K562 (cell line): ENCODE data around the gene RAB24. TPM values are rescaled to one million over a fixed set of nuclear protein-coding genes. Genes with fewer than 3 reads are reported as not detected.

Source experiments
- ETV1 ChIP-seq: fragments of 450-650 bp; conservative IDR thresholded peaks from 2 replicates; pipeline ENCODE4 v1.6.1; 2016; ENCODE audit warnings: missing genetic modification characterization, control low read depth, low read depth, missing compliant biosample characterization
- FOXK2 ChIP-seq, 2 experiments: fragments of 450-650 bp; IDR thresholded peaks in 1 of 2; conservative IDR thresholded peaks in 1 of 2; 2 replicates each; pipeline ENCODE4 v1.6.1; 2016; ENCODE audit warnings: low read depth in 2 of 2, mild to moderate bottlenecking in 1 of 2
- HNRNPLL ChIP-seq: fragments of 200-400 bp; formaldehyde crosslinking; IDR thresholded peaks from 2 replicates; pipeline ENCODE4 v1.6.1; 2017; ENCODE audit warnings: low read length, low read depth, mild to moderate bottlenecking; ENCODE audit not compliant: poor library complexity, severe bottlenecking
- POLR2A ChIP-seq: fragments of 450-650 bp; conservative IDR thresholded peaks from 2 replicates; pipeline ENCODE4 v1.6.1; 2016
- POLR2G ChIP-seq: fragments of 200-400 bp; formaldehyde crosslinking; IDR thresholded peaks from 2 replicates; pipeline ENCODE4 v1.6.1; 2017; ENCODE audit warnings: low read depth, mild to moderate bottlenecking, antibody characterized with exemption, low read length, moderate library complexity
- RBM22 ChIP-seq: fragments of 200-400 bp; formaldehyde crosslinking; IDR thresholded peaks from 2 replicates; pipeline ENCODE4 v1.6.1; 2018; ENCODE audit warnings: low read length, low read depth; ENCODE audit not compliant: poor library complexity, severe bottlenecking
- SIRT6 ChIP-seq: IDR thresholded peaks from one replicate; pipeline ENCODE4 v1.6.1; 2012; ENCODE audit warnings: low read depth, mild to moderate bottlenecking, control low read depth, inconsistent platforms, low read length, moderate library complexity
- U2AF2 ChIP-seq: fragments of 200-400 bp; formaldehyde crosslinking; optimal IDR thresholded peaks from 2 replicates; pipeline ENCODE3; 2017; ENCODE audit warnings: low read depth, mild to moderate bottlenecking, low read length
- XRCC3 ChIP-seq: fragments of 450-650 bp; IDR thresholded peaks from 2 replicates; pipeline ENCODE4 v1.6.1; 2017; ENCODE audit warnings: mild to moderate bottlenecking, moderate library complexity
- ZNF224 ChIP-seq: sonication (generic); formaldehyde crosslinking; IDR thresholded peaks from 2 replicates; pipeline ENCODE4 v1.8.0; 2022; ENCODE audit warnings: mild to moderate bottlenecking, missing genetic modification reagents
- polyA plus RNA-seq, 8 experiments: library from polyadenylated mRNA; depleted of rRNA in 4 of 8; stranded (reverse) in 5 of 8; unstranded in 3 of 8; fragments of >200 nt; fragmentation: Nextera tagmentation in 2 of 8; fragmentation: Illumina TruSeq in 1 of 8; extraction: Ambion mirVana in 2 of 8; extraction: Trizol in 1 of 8; gene quantifications; 2 replicates each; pipeline versions ENCODE4 v1.2.1 to v1.2.3, GENCODE V29; 2011 to 2014; ENCODE audit warnings: inconsistent platforms in 1 of 8, missing spikeins in 1 of 8
- total RNA-seq, 7 experiments: library from RNA; depleted of rRNA in 6 of 7; stranded (reverse); fragments of >200 nt in 6 of 7; fragmentation: Illumina TruSeq in 2 of 7; extraction: Trizol in 2 of 7; gene quantifications; 2 replicates each; pipeline versions ENCODE4 v1.2.1 to v1.2.3, GENCODE V29; 2011 to 2021; ENCODE audit warnings: low replicate concordance in 1 of 7
- TF ChIP-seq, protein P1 (sequence below): fragments of 200-800 bp; sonication (Bioruptor generic); IDR thresholded peaks from 2 replicates; pipeline ENCODE4 v1.6.1; 2016; ENCODE audit warnings: missing genetic modification characterization, missing compliant biosample characterization
- TF ChIP-seq, protein P2 (sequence below): fragments of 450-650 bp; IDR thresholded peaks from 2 replicates; pipeline ENCODE4 v1.6.1; 2016; ENCODE audit warnings: low read depth, mild to moderate bottlenecking, moderate library complexity
- TF ChIP-seq, protein P3 (sequence below), 2 experiments: fragments of 450-650 bp in 1 of 2; sonication (generic) in 1 of 2; formaldehyde crosslinking in 1 of 2; IDR thresholded peaks in 1 of 2; conservative IDR thresholded peaks in 1 of 2; 2 replicates each; pipeline versions ENCODE4 v1.6.1 to v1.8.1; 2016 to 2023; ENCODE audit warnings: mild to moderate bottlenecking in 2 of 2, moderate library complexity in 2 of 2, inconsistent platforms in 1 of 2, missing genetic modification reagents in 1 of 2
- TF ChIP-seq, protein P4 (sequence below): IDR thresholded peaks from 2 replicates; pipeline ENCODE4 v1.6.1; 2012; ENCODE audit warnings: low read depth, low read length, improper control_type of control experiment, borderline replicate concordance
- TF ChIP-seq, protein P5 (sequence below), 2 experiments: IDR thresholded peaks; 2 replicates each; pipeline ENCODE4 v1.6.1; 2012; ENCODE audit warnings: improper control_type of control experiment in 2 of 2, low read depth in 2 of 2, low read length in 2 of 2, borderline replicate concordance in 1 of 2

The RAB24 gene
- total and polyA plus RNA-seq, 9 of the 15 experiments (the other 6 are each of a cell fraction or from before 2014, with no cell fraction given), result 13.9 to 107 (median 34.8) TPM

DNA sequence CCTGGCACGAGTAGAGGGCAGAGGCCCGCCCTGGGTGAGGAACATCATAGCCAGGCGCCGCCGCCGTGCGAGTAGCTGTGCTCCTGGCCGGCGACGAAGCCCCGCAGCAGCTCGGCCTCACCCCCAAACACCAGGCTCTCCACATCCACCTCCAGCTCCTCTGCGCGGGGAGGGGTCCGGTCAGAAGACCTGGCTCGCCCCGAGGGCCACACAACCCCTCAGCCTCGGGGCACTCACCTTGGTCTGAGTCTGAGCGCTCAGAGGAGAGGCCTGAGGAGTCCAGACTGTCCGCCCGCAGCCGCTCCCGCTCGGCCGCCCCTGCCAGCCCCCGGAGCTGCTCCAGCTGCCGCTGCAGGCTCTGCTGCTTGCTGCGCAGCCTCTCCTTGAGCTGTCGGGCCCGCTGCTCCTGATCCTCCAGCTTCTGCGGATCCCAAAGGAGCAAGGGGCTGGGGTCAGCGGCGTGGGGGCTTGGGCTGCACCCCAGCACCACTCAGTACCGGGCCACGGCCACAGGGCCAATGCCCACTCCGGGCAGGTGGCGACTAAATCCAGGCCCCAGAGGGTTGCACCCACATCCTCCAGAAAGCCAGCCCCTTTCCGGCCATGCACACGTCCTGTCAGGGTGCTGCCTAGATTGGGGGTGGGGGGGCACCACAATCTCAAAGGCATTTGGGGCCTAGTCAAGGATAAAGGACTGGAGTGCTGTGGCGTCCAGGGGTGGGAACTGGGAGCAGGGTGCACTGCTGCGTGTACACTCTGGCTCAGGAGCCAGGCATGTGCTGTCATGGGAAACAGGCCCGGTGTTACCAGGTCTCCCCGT, 4.2 kb upstream of the RAB24 start (continued):
- TF ChIP-seq ZNF224 (CRISPR knock-in tag) (no peak), POLR2G (peak; percentile 77), XRCC3 (no peak), SIRT6 (peak; percentile 22), POLR2A (peak; percentile 62), ETV1 (tag) (no peak), HNRNPLL (no peak), FOXK2 (conservative IDR thresholded peaks at IDR 0.05 in 1 of 2, IDR thresholded peaks at IDR 0.05 in 1 of 2; ENCODE audit: low read depth in 2 of 2) (no peak), RBM22 (peak; percentile 87), U2AF2 (no peak)
- TF ChIP-seq, protein P1, sequence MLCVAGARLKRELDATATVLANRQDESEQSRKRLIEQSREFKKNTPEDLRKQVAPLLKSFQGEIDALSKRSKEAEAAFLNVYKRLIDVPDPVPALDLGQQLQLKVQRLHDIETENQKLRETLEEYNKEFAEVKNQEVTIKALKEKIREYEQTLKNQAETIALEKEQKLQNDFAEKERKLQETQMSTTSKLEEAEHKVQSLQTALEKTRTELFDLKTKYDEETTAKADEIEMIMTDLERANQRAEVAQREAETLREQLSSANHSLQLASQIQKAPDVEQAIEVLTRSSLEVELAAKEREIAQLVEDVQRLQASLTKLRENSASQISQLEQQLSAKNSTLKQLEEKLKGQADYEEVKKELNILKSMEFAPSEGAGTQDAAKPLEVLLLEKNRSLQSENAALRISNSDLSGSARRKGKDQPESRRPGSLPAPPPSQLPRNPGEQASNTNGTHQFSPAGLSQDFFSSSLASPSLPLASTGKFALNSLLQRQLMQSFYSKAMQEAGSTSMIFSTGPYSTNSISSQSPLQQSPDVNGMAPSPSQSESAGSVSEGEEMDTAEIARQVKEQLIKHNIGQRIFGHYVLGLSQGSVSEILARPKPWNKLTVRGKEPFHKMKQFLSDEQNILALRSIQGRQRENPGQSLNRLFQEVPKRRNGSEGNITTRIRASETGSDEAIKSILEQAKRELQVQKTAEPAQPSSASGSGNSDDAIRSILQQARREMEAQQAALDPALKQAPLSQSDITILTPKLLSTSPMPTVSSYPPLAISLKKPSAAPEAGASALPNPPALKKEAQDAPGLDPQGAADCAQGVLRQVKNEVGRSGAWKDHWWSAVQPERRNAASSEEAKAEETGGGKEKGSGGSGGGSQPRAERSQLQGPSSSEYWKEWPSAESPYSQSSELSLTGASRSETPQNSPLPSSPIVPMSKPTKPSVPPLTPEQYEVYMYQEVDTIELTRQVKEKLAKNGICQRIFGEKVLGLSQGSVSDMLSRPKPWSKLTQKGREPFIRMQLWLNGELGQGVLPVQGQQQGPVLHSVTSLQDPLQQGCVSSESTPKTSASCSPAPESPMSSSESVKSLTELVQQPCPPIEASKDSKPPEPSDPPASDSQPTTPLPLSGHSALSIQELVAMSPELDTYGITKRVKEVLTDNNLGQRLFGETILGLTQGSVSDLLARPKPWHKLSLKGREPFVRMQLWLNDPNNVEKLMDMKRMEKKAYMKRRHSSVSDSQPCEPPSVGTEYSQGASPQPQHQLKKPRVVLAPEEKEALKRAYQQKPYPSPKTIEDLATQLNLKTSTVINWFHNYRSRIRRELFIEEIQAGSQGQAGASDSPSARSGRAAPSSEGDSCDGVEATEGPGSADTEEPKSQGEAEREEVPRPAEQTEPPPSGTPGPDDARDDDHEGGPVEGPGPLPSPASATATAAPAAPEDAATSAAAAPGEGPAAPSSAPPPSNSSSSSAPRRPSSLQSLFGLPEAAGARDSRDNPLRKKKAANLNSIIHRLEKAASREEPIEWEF (CRISPR knock-in tag), result no peak
- TF ChIP-seq, protein P2, sequence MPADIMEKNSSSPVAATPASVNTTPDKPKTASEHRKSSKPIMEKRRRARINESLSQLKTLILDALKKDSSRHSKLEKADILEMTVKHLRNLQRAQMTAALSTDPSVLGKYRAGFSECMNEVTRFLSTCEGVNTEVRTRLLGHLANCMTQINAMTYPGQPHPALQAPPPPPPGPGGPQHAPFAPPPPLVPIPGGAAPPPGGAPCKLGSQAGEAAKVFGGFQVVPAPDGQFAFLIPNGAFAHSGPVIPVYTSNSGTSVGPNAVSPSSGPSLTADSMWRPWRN, result no peak
- TF ChIP-seq, protein P3, sequence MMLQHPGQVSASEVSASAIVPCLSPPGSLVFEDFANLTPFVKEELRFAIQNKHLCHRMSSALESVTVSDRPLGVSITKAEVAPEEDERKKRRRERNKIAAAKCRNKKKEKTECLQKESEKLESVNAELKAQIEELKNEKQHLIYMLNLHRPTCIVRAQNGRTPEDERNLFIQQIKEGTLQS (IDR thresholded peaks at IDR 0.05), result no peak
- TF ChIP-seq, protein P3 (CRISPR knock-in tag; conservative IDR thresholded peaks at IDR 0.05), result no peak
- TF ChIP-seq, protein P4, sequence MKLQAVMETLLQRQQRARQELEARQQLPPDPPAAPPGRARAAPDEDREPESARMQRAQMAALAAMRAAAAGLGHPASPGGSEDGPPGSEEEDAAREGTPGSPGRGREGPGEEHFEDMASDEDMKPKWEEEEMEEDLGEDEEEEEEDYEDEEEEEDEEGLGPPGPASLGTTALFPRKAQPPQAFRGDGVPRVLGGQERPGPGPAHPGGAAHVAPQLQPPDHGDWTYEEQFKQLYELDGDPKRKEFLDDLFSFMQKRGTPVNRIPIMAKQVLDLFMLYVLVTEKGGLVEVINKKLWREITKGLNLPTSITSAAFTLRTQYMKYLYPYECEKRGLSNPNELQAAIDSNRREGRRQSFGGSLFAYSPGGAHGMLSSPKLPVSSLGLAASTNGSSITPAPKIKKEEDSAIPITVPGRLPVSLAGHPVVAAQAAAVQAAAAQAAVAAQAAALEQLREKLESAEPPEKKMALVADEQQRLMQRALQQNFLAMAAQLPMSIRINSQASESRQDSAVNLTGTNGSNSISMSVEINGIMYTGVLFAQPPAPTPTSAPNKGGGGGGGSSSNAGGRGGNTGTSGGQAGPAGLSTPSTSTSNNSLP, result no peak
- TF ChIP-seq, protein P5, sequence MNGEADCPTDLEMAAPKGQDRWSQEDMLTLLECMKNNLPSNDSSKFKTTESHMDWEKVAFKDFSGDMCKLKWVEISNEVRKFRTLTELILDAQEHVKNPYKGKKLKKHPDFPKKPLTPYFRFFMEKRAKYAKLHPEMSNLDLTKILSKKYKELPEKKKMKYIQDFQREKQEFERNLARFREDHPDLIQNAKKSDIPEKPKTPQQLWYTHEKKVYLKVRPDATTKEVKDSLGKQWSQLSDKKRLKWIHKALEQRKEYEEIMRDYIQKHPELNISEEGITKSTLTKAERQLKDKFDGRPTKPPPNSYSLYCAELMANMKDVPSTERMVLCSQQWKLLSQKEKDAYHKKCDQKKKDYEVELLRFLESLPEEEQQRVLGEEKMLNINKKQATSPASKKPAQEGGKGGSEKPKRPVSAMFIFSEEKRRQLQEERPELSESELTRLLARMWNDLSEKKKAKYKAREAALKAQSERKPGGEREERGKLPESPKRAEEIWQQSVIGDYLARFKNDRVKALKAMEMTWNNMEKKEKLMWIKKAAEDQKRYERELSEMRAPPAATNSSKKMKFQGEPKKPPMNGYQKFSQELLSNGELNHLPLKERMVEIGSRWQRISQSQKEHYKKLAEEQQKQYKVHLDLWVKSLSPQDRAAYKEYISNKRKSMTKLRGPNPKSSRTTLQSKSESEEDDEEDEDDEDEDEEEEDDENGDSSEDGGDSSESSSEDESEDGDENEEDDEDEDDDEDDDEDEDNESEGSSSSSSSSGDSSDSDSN (IDR thresholded peaks at IDR 0.05; ENCODE audit: borderline replicate concordance in 1 of 2, low read depth in 2 of 2, low read length in 2 of 2), result no peak
